SK-N-SH (cell line): ENCODE measurements around the gene GRWD1. TPM values are rescaled to one million over a fixed set of nuclear protein-coding genes. Genes with fewer than 3 reads are reported as not detected.

Source experiments
- CTCF ChIA-PET: fragments of 300-600, 350-600 bp; formaldehyde crosslinking; extraction: SDS; loops from one replicate; lab custom pipeline; 2021; lab: Yijun Ruan, JAX
- POLR2A ChIA-PET: fragments of 350-600 bp; sonication (Branson Sonifier 250); formaldehyde crosslinking; extraction: SDS; loops from one replicate; lab custom pipeline; 2020; ENCODE audit warnings: antibody characterized with exemption, inconsistent platforms; lab: Yijun Ruan, JAX
- DNase-seq: peaks from one replicate; pipeline ENCODE4 v3.0.0; 2012
- H2AFZ ChIP-seq: fragments of 200-600 bp; sonication (generic); 2 replicates; pipeline ENCODE4 v1.8.1; 2016; ENCODE audit warnings: antibody characterized with exemption, mild to moderate bottlenecking, low read depth
- H3F3A ChIP-seq: fragments of 200-600 bp; sonication (generic); replicated peaks from 2 replicates; pipeline ENCODE3; 2016; ENCODE audit warnings: antibody characterized with exemption, mild to moderate bottlenecking; ENCODE audit not compliant: insufficient read depth
- H3K27ac ChIP-seq, 2 experiments: fragments of 200-500 bp in 1 of 2; fragments of 200-600 bp in 1 of 2; sonication (Bioruptor generic) in 1 of 2; sonication (generic), shearing (Covaris generic) in 1 of 2; 2 replicates each; pipeline versions ENCODE4 v1.5.1 to v1.6.1; 2014 to 2016; ENCODE audit warnings: low read depth in 2 of 2, inconsistent platforms in 1 of 2, low read length in 1 of 2, mild to moderate bottlenecking in 1 of 2, mixed read lengths in 1 of 2
- H3K27me3 ChIP-seq: fragments of 200-600 bp; sonication (generic), shearing (Covaris generic); 2 replicates; pipeline ENCODE4 v1.6.1; 2016; ENCODE audit warnings: mixed run types; ENCODE audit not compliant: insufficient read depth
- H3K36me3 ChIP-seq, 2 experiments: fragments of 200-500 bp in 1 of 2; fragments of 200-600 bp in 1 of 2; sonication (Bioruptor generic) in 1 of 2; sonication (generic) in 1 of 2; replicated peaks in 1 of 2; 2 replicates each; pipeline versions ENCODE3 to v1.5.1; 2014 to 2016; ENCODE audit warnings: low read length in 1 of 2, mild to moderate bottlenecking in 1 of 2; ENCODE audit not compliant: insufficient read depth in 2 of 2, control insufficient read depth in 1 of 2
- H3K4me1 ChIP-seq, 2 experiments: fragments of 200-500 bp in 1 of 2; fragments of 200-600 bp in 1 of 2; sonication (Bioruptor generic) in 1 of 2; sonication (generic), shearing (Covaris generic) in 1 of 2; 2 replicates each; pipeline versions ENCODE4 v1.5.1 to v1.6.1; 2014 to 2016; ENCODE audit warnings: low read depth in 1 of 2, low read length in 1 of 2, mixed run types in 1 of 2; ENCODE audit not compliant: insufficient read depth in 2 of 2, control insufficient read depth in 1 of 2
- H3K4me2 ChIP-seq: fragments of 200-600 bp; sonication (generic), shearing (Covaris generic); 2 replicates; pipeline ENCODE4 v1.6.1; 2017; ENCODE audit warnings: mixed run types
- H3K4me3 ChIP-seq, 2 experiments: fragments of 200-500 bp in 1 of 2; fragments of 200-600 bp in 1 of 2; sonication (Bioruptor generic) in 1 of 2; sonication (generic), shearing (Covaris generic) in 1 of 2; 2 replicates each; pipeline versions ENCODE4 v1.5.1 to v1.8.1; 2014 to 2016; ENCODE audit warnings: low read depth in 2 of 2, inconsistent platforms in 1 of 2, low read length in 1 of 2, mild to moderate bottlenecking in 1 of 2, mixed read lengths in 1 of 2, moderate library complexity in 1 of 2
- H3K79me2 ChIP-seq: fragments of 200-600 bp; sonication (generic); 2 replicates; pipeline ENCODE4 v1.8.1; 2017; ENCODE audit warnings: mild to moderate bottlenecking; ENCODE audit not compliant: insufficient read depth
- H3K9ac ChIP-seq: fragments of 200-600 bp; sonication (generic); 2 replicates; pipeline ENCODE4 v1.6.1; 2017; ENCODE audit warnings: mixed run types
- H3K9me2 ChIP-seq: fragments of 200-600 bp; sonication (generic); 2 replicates; pipeline ENCODE4 v1.6.1; 2017; ENCODE audit warnings: mixed run types
- H3K9me3 ChIP-seq: fragments of 200-600 bp; sonication (generic); 2 replicates; pipeline ENCODE4 v1.6.1; 2017; ENCODE audit warnings: mixed run types, mild to moderate bottlenecking, moderate library complexity
- H4K20me1 ChIP-seq: fragments of 200-600 bp; sonication (generic); 2 replicates; pipeline ENCODE4 v1.6.1; 2017; ENCODE audit warnings: mild to moderate bottlenecking, mixed run types; ENCODE audit not compliant: insufficient read depth
- EZH2phosphoT487 ChIP-seq: fragments of 200-600 bp; sonication (generic); IDR thresholded peaks from 2 replicates; pipeline ENCODE4 v1.6.1; 2017; ENCODE audit warnings: low read depth, mixed run types, mild to moderate bottlenecking, antibody characterized with exemption, moderate library complexity, borderline replicate concordance
- JUND ChIP-seq: IDR thresholded peaks from 2 replicates; pipeline ENCODE4 v1.4.0; 2012
- NFIC ChIP-seq: IDR thresholded peaks from 2 replicates; pipeline ENCODE4 v1.4.0; 2012; ENCODE audit warnings: borderline replicate concordance
- PBX3 ChIP-seq: IDR thresholded peaks from 2 replicates; pipeline ENCODE4; 2012
- POLR2AphosphoS5 ChIP-seq: IDR thresholded peaks from 2 replicates; pipeline ENCODE4 v1.6.1; 2012; ENCODE audit warnings: low read depth, low read length
- RAD21 ChIP-seq: IDR thresholded peaks from 2 replicates; pipeline ENCODE4 v1.6.1; 2012; ENCODE audit warnings: mild to moderate bottlenecking, low read length
- REST ChIP-seq: IDR thresholded peaks from 2 replicates; pipeline ENCODE4 v1.6.1; 2012; ENCODE audit warnings: mild to moderate bottlenecking, low read depth, low read length, moderate library complexity
- RXRA ChIP-seq: IDR thresholded peaks from 2 replicates; pipeline ENCODE4 v1.4.0; 2012; ENCODE audit warnings: low read depth, mild to moderate bottlenecking, borderline replicate concordance
- USF2 ChIP-seq: fragments of 150-350 bp; IDR thresholded peaks from 2 replicates; pipeline ENCODE4 v1.6.1; 2017; ENCODE audit warnings: antibody characterized with exemption, low read length, low read depth, borderline replicate concordance
- YY1 ChIP-seq: IDR thresholded peaks from 2 replicates; pipeline ENCODE4 v1.4.0; 2012; ENCODE audit warnings: low read depth, mild to moderate bottlenecking
- WGBS: methylation state at CpG from one replicate; pipeline ENCODE4 v1.1.6; 2017; ENCODE audit warnings: low lambda C conversion rate; 5-methylcytosine and 5-hydroxymethylcytosine counted together
- polyA plus RNA-seq, 3 experiments: library from polyadenylated mRNA; depleted of rRNA; stranded (reverse); fragments of >200 nt; gene quantifications; 2 replicates each; pipeline ENCODE4 v1.2.3, GENCODE V29; 2012

GRWD1 gene
- polyA plus RNA-seq, 1 of the 3 experiments (the other 2 are of a cell fraction): 36.6 TPM

GRCh38 chr19:48480558-48481500, 35.0 kb downstream of the GRWD1 start (continued):
- TF ChIP-seq RXRA (no peak), EZH2phosphoT487 (no peak), YY1 (no peak), PBX3 (no peak), USF2 (no peak), NFIC (no peak), RAD21 (no peak), JUND (no peak)

GRCh38 chr19:48481846-48482639, 36.3 kb downstream of the GRWD1 start:
- peak overlapping the region in 1 of 2 experiments; percentile 34; a peak in 1 of 4 replicates for H3K27ac ChIP-seq
- ChIA-PET CTCF (interaction anchor here (0.9 to 4.4 kb wide), 2 partner anchors 8 to 102 kb away, joined by 5 to 23 read pairs; no protein-coding TSS in a partner anchor), POLR2A (no interaction called here)
- no peak overlapping the region for H2AFZ ChIP-seq
- H3K4me1 ChIP-seq: peaks cover 7 to 12% of the 10 kb centered on the region in 2 experiments; a peak in 3 of 4 replicates
- H3K36me3 ChIP-seq: peaks cover 7 to 25% of the 10 kb centered on the region in 2 experiments
- H3K9me2 ChIP-seq: no peaks in the 10 kb centered on the region
- no peak overlapping the region for H3K4me3 ChIP-seq
- peaks cover 9% of the 10 kb centered on the region for H4K20me1 ChIP-seq
- H3K9me3 ChIP-seq: no peaks in the 10 kb centered on the region
- DNase-seq: no peak
- peak overlapping the region; percentile 13; the same call in 1 of the 2 replicates for H3K4me2 ChIP-seq
- no peak overlapping the region for H3K9ac ChIP-seq
- H3F3A ChIP-seq: peaks cover 26% of the 10 kb centered on the region
- no peak for TF ChIP-seq REST
- TF ChIP-seq EZH2phosphoT487: no peak
- TF ChIP-seq POLR2AphosphoS5: peak; percentile 44; the same call in 1 of the 2 replicates
- 52% methylated on average over 7 of the region's 7 CpGs for WGBS
- H3K79me2 ChIP-seq: no peaks in the 10 kb centered on the region
- no peaks in the 10 kb centered on the region for H3K27me3 ChIP-seq
